ENCODE results near the gene FAM210A.

DNA sequence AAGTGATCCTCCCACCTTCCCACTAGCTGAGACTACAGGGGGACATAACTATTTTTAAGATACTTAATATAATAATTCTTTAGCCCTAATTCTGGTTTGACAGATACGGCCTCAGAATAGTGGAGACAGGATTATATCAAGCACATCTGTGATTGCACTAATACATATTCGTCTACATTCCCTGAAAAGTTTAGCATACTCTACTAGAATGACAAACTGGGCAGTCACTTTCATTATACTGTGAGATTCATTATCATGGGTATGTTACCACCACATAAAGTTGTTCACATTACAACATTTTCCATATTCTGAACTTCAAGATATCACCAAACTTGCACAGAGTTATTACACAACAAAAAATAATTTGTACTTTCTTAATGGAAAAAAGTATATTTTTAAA is 11.0 kb downstream of the FAM210A start:
- TF ChIP-seq GABPA (IDR thresholded peaks at IDR 0.05; ENCODE audit: low read depth) (no peak), SPI1 (IDR thresholded peaks at IDR 0.05; ENCODE audit: borderline replicate concordance, low read depth) (no peak)
- TF ChIP-seq, protein P1, sequence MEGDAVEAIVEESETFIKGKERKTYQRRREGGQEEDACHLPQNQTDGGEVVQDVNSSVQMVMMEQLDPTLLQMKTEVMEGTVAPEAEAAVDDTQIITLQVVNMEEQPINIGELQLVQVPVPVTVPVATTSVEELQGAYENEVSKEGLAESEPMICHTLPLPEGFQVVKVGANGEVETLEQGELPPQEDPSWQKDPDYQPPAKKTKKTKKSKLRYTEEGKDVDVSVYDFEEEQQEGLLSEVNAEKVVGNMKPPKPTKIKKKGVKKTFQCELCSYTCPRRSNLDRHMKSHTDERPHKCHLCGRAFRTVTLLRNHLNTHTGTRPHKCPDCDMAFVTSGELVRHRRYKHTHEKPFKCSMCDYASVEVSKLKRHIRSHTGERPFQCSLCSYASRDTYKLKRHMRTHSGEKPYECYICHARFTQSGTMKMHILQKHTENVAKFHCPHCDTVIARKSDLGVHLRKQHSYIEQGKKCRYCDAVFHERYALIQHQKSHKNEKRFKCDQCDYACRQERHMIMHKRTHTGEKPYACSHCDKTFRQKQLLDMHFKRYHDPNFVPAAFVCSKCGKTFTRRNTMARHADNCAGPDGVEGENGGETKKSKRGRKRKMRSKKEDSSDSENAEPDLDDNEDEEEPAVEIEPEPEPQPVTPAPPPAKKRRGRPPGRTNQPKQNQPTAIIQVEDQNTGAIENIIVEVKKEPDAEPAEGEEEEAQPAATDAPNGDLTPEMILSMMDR (IDR thresholded peaks at IDR 0.05; ENCODE audit: insufficient read depth, low read length): no peak
- TF ChIP-seq, protein P2, sequence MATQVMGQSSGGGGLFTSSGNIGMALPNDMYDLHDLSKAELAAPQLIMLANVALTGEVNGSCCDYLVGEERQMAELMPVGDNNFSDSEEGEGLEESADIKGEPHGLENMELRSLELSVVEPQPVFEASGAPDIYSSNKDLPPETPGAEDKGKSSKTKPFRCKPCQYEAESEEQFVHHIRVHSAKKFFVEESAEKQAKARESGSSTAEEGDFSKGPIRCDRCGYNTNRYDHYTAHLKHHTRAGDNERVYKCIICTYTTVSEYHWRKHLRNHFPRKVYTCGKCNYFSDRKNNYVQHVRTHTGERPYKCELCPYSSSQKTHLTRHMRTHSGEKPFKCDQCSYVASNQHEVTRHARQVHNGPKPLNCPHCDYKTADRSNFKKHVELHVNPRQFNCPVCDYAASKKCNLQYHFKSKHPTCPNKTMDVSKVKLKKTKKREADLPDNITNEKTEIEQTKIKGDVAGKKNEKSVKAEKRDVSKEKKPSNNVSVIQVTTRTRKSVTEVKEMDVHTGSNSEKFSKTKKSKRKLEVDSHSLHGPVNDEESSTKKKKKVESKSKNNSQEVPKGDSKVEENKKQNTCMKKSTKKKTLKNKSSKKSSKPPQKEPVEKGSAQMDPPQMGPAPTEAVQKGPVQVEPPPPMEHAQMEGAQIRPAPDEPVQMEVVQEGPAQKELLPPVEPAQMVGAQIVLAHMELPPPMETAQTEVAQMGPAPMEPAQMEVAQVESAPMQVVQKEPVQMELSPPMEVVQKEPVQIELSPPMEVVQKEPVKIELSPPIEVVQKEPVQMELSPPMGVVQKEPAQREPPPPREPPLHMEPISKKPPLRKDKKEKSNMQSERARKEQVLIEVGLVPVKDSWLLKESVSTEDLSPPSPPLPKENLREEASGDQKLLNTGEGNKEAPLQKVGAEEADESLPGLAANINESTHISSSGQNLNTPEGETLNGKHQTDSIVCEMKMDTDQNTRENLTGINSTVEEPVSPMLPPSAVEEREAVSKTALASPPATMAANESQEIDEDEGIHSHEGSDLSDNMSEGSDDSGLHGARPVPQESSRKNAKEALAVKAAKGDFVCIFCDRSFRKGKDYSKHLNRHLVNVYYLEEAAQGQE (IDR thresholded peaks at IDR 0.05; ENCODE audit: insufficient replicate concordance, low read depth): no peak

Measured in HL-60 (cell line).